22Rv1 (cell line): ENCODE results near the gene ZNF396.

ENCODE experiments used
- CTCF ChIP-seq: fragments of 450-650 bp; IDR thresholded peaks from 2 replicates; pipeline ENCODE4 v1.5.1; 2017; ENCODE audit warnings: mild to moderate bottlenecking
- ZFX ChIP-seq: fragments of 450-650 bp; IDR thresholded peaks from 2 replicates; pipeline ENCODE4 v1.6.1; 2017; ENCODE audit warnings: antibody characterized with exemption, borderline replicate concordance

DNA sequence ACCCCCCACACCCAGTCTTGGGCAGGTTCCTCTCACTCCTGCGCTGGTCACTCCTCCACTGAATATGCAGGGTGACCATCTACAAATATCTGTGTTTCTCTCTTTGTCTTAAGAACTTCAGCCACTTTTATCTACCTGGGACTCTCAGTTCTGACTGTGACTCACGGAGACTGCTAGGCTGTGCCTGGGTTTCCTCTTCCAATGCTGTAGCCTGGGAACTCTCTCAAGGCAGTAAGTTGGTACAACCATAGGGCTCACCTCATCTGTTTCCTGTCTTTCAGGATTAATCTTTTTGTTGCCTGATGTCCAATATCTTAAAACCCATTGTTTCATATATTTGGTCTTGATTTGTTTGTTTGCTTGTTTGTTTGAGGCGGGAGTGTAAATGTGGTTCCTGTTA lies 47.2 kb upstream of the ZNF396 start:
- TF ChIP-seq CTCF (no peak), ZFX (no peak)
